ENCODE measurements around the gene TET2. TPM values are rescaled to one million over a fixed set of nuclear protein-coding genes. Genes with fewer than 3 reads are reported as not detected.

TET2 gene
- total RNA-seq, 4 donors from 2014 or later: 30.3 to 57.6 (median 38.8) TPM

DNA sequence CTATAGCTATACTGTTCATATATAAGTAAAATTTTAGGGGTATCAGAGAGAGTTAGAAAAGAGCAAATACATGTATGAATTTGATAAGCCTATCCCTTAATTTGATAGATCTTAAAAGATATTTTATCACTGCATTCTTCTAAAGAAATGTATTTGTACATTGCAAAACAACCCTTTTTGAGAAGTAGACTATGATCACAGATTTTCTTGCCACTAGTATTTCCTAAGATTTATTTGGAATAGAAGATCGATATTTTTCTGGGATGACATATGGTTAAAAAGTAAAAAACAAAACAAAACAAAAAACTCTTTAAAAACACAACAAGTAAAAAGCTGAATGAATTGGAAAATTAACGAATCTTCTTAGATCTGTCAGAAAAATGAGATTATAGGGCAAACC is 27.4 kb downstream of the TET2 start:
- Histone ChIP-seq H3K27ac (no peak overlapping the region), H3K4me1 (no peaks in the 10 kb centered on the region), H3K27me3 (no peaks in the 10 kb centered on the region), H3K9me3 (no peaks in the 10 kb centered on the region), H3K4me3 (no peak overlapping the region), H3K36me3 (no peaks in the 10 kb centered on the region)
- DNase-seq: no peak
- TF ChIP-seq, protein P1, sequence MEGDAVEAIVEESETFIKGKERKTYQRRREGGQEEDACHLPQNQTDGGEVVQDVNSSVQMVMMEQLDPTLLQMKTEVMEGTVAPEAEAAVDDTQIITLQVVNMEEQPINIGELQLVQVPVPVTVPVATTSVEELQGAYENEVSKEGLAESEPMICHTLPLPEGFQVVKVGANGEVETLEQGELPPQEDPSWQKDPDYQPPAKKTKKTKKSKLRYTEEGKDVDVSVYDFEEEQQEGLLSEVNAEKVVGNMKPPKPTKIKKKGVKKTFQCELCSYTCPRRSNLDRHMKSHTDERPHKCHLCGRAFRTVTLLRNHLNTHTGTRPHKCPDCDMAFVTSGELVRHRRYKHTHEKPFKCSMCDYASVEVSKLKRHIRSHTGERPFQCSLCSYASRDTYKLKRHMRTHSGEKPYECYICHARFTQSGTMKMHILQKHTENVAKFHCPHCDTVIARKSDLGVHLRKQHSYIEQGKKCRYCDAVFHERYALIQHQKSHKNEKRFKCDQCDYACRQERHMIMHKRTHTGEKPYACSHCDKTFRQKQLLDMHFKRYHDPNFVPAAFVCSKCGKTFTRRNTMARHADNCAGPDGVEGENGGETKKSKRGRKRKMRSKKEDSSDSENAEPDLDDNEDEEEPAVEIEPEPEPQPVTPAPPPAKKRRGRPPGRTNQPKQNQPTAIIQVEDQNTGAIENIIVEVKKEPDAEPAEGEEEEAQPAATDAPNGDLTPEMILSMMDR (IDR thresholded peaks at IDR 0.05): no peak
- no peak for TF ChIP-seq POLR2A (IDR thresholded peaks at IDR 0.05)

DNA sequence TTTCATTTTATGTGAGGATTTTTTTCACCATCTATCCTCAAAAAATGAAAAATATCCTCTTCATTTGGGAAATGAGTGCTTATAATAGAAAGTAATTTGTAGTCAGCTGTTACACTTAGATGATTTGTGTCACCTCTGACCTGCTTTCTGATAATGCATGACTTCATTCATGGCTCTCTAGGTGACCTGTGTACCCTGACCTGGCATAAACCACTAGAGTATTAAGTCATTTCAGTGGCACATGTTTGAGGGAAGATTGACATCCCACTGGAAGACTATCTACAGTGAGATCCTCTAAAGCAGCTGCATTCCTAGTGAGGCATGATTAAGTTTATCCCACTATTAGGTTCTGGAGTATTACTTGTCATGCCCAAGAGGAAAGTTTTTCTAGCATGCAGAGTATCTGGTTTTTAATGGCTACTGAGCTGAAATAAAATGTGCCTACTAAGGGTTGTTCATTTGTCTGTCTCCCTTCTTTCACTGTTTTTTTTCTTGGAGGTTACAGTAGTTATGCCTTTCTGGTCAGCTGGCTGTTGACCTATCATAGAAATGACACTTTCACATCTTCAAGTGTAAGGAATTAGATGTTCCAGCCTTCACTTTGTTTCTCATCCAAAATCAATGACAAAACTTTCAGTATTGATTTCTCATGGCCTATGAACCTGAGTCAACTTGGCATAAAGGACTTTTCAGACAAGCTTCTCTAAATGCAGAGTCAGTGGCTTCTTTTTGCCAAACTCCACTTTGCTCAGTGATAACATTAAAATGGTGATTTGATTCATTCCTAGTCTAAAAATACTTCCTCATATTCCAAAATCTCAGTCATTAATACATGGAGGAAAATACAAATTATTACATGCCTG is 33.1 kb downstream of the TET2 start:
- H3K4me3 ChIP-seq: no peak overlapping the region
- peak in 1 of 3 donors; percentile 62 for DNase-seq
- H3K27ac ChIP-seq: peak overlapping the region in 1 of 4 donors; percentile 75

DNA sequence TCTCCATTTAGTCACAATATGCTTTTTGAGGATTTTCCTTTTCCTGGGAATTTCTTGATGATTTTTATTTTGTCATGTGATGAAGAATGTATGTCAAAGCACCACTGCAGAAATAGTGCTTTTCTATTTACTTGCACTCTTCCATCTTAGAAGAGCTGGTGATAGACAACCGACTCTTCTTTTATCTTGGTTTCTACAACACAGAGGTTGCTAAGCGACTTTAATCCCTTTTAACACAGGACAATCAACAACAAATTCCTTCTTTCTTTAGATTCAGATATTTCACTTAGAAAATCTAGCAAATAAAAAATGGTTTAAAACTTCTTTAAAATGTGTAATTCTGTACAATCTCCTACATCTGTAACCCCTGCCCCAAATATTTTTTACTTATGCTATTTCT is 34.6 kb downstream of the TET2 start:
- H3K4me1 ChIP-seq: peaks cover 0 to 30% (median 0%) of the 10 kb centered on the region in 4 donors
- H3K9me3 ChIP-seq: no peaks in the 10 kb centered on the region
- H3K27me3 ChIP-seq: no peaks in the 10 kb centered on the region
- no peaks in the 10 kb centered on the region for H3K36me3 ChIP-seq
- TF ChIP-seq, protein P1 (IDR thresholded peaks at IDR 0.05): no peak
- no peak for TF ChIP-seq POLR2A (IDR thresholded peaks at IDR 0.05)
- no peak overlapping the region for H3K27ac ChIP-seq
- no peak overlapping the region for H3K4me3 ChIP-seq
- no peak for DNase-seq

More for the DNA sequence above, 33.1 kb downstream of the TET2 start:
- TF ChIP-seq POLR2A (IDR thresholded peaks at IDR 0.05): no peak
- TF ChIP-seq, protein P1 (IDR thresholded peaks at IDR 0.05): no peak
- no peaks in the 10 kb centered on the region for H3K27me3 ChIP-seq
- no peaks in the 10 kb centered on the region for H3K9me3 ChIP-seq
- H3K4me1 ChIP-seq: peaks cover 0 to 27% (median 0%) of the 10 kb centered on the region in 4 donors
- H3K36me3 ChIP-seq: no peaks in the 10 kb centered on the region

DNA sequence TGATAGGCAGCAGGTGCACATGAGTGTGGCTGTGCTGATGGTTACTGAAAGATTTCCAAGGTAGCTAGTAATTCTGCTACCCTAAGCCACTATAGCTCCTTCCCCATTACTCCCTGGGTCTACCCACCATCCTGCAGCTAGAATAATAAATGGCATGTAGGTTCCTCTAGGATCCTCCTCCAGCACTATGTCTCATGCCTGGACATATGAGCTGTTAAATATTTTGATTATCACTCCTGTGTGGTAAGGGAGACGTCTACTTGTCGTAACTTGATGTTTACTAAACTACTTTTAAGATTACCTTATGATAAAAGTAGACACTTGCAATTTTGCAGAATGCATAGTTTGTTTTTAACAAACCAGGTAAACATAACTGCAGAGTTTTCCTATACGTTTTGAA is 35.5 kb downstream of the TET2 start:
- TF ChIP-seq, protein P1 (IDR thresholded peaks at IDR 0.05): no peak
- TF ChIP-seq POLR2A (IDR thresholded peaks at IDR 0.05): no peak

DNA sequence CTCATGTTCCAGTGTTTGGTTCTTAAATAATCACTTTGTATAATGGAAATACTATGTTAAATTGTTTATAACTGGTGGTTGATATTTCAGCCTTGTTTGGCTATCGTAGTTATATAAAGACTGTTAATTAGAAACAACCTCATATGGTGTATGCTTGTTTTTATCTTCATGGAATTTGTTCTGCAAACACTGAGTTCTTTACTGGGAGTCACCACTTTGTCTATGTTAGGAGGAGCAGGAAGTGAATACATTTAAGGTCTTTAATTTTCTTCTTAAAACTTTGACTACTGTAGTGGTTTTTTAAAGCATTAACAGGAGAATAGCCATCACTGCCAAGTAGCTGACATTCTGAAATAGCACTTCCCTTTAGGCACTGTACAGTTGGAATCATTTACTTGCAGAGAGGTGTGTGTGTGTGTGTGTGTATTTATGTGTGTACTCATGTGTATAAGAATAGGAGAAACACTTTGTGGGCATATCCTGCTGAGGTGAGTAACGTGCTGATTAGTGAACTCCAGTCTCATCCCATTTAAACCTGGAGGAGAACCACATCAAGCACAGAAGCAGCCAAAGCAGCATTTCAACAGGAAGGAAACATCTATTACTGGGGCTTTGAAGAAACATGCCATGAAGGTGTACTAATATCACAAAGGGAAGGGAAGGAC is 37.8 kb downstream of the TET2 start:
- Histone ChIP-seq H3K36me3 (no peaks in the 10 kb centered on the region), H3K27me3 (no peaks in the 10 kb centered on the region), H3K9me3 (no peaks in the 10 kb centered on the region), H3K27ac (no peak overlapping the region), H3K4me3 (no peak overlapping the region), H3K4me1 (peaks cover 0 to 30% (median 0%) of the 10 kb centered on the region in 4 donors)
- TF ChIP-seq, protein P1 (IDR thresholded peaks at IDR 0.05): no peak
- no peak for DNase-seq

More for the DNA sequence above, 35.5 kb downstream of the TET2 start:
- H3K27ac ChIP-seq: no peak overlapping the region
- H3K4me1 ChIP-seq: peaks cover 0 to 30% (median 0%) of the 10 kb centered on the region in 4 donors
- no peaks in the 10 kb centered on the region for H3K36me3 ChIP-seq
- no peak for DNase-seq
- H3K27me3 ChIP-seq: no peaks in the 10 kb centered on the region
- no peaks in the 10 kb centered on the region for H3K9me3 ChIP-seq
- H3K4me3 ChIP-seq: no peak overlapping the region
